Measurements from ENCODE around the gene KRI1. TPM values are rescaled to one million over a fixed set of nuclear protein-coding genes. Genes with fewer than 3 reads are reported as not detected.

KRI1 gene
- total and polyA plus RNA-seq, 4 donors = 4.6 to 14.1 (median 7.0) TPM

DNA sequence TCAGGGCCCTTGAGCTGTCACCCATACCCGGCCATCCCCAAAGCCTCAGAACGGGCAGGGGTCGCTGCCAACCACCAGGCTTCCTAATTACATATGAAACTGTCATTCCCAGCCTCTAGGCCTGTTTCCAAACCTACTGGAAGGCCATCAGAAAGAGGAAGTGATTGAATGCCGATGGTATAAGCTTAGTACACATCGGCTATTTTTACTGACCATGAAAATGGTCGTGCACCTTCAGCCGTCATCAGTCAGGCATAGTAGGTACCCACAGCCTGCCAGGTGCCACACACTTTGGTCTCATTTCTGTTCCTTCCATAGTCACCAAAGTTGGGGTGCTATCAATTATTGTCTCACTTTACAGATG is 10.2 kb downstream of the KRI1 start (continued):
- TF ChIP-seq, protein P1, sequence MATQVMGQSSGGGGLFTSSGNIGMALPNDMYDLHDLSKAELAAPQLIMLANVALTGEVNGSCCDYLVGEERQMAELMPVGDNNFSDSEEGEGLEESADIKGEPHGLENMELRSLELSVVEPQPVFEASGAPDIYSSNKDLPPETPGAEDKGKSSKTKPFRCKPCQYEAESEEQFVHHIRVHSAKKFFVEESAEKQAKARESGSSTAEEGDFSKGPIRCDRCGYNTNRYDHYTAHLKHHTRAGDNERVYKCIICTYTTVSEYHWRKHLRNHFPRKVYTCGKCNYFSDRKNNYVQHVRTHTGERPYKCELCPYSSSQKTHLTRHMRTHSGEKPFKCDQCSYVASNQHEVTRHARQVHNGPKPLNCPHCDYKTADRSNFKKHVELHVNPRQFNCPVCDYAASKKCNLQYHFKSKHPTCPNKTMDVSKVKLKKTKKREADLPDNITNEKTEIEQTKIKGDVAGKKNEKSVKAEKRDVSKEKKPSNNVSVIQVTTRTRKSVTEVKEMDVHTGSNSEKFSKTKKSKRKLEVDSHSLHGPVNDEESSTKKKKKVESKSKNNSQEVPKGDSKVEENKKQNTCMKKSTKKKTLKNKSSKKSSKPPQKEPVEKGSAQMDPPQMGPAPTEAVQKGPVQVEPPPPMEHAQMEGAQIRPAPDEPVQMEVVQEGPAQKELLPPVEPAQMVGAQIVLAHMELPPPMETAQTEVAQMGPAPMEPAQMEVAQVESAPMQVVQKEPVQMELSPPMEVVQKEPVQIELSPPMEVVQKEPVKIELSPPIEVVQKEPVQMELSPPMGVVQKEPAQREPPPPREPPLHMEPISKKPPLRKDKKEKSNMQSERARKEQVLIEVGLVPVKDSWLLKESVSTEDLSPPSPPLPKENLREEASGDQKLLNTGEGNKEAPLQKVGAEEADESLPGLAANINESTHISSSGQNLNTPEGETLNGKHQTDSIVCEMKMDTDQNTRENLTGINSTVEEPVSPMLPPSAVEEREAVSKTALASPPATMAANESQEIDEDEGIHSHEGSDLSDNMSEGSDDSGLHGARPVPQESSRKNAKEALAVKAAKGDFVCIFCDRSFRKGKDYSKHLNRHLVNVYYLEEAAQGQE (IDR thresholded peaks at IDR 0.05) = no peak

DNA sequence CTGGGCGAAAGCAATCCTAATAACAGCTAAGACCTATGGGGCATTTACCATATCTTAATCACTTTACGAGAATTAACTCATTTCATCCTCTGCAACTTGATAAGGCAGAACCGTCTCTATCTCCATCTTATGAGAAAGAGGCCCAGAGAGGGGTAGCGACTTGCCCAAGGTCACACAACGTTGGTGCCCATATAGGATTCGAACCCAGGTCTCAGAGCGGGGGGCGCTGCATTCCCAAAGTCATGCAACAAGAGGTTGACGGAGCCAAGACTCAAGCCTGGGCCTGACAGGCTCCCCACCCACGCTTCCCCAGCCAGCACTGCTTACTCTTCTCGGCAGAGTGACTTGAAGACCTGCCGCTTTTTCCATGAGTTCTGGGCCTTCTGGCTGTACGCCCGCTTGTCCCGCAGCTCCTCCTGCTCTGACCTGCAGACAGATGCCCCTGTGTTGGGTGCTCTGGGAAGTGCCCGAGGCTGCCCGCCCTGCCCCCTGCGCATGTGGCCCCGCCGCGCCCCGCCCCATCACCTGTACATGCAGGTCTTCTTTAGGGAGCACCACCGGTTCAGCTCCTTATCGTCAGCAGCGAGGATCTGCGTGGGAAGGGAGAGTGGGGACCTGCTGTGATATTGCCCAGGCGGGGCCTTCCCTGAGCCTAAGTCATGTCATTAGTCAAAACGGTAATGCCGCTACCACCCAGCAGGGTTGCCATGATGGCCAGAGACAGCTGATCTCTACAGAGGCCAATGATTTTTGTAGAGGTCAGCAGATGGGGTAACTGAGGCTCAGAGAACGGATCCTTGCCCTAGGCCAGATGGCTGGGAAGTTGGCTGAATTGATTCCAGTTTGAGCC is 10.8 kb downstream of the KRI1 start:
- no peak for DNase-seq (ENCODE audit: low spot score)
- no peaks in the 10 kb centered on the region for H3K4me1 ChIP-seq (ENCODE audit: control insufficient read depth in 4 of 4, insufficient read depth in 4 of 4, low read length in 3 of 4)

More for the DNA sequence above, 10.8 kb downstream of the KRI1 start:
- TF ChIP-seq YY1 (IDR thresholded peaks at IDR 0.05) = no peak
- no peak for TF ChIP-seq NR2F2 (IDR thresholded peaks at IDR 0.05)
- no peak for TF ChIP-seq SP1 (IDR thresholded peaks at IDR 0.05)
- no peak for TF ChIP-seq HNF4G (IDR thresholded peaks at IDR 0.05)
- TF ChIP-seq, protein P2, sequence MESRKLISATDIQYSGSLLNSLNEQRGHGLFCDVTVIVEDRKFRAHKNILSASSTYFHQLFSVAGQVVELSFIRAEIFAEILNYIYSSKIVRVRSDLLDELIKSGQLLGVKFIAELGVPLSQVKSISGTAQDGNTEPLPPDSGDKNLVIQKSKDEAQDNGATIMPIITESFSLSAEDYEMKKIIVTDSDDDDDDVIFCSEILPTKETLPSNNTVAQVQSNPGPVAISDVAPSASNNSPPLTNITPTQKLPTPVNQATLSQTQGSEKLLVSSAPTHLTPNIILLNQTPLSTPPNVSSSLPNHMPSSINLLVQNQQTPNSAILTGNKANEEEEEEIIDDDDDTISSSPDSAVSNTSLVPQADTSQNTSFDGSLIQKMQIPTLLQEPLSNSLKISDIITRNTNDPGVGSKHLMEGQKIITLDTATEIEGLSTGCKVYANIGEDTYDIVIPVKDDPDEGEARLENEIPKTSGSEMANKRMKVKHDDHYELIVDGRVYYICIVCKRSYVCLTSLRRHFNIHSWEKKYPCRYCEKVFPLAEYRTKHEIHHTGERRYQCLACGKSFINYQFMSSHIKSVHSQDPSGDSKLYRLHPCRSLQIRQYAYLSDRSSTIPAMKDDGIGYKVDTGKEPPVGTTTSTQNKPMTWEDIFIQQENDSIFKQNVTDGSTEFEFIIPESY (IDR thresholded peaks at IDR 0.05) = no peak
- TF ChIP-seq, protein P3, sequence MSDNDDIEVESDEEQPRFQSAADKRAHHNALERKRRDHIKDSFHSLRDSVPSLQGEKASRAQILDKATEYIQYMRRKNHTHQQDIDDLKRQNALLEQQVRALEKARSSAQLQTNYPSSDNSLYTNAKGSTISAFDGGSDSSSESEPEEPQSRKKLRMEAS (IDR thresholded peaks at IDR 0.05) = no peak
- no peak for TF ChIP-seq TAF1 (conservative IDR thresholded peaks at IDR 0.05)
- TF ChIP-seq HNF4A (conservative IDR thresholded peaks at IDR 0.05) = no peak
- TF ChIP-seq, protein P1 (IDR thresholded peaks at IDR 0.05) = no peak
- TF ChIP-seq RXRA (IDR thresholded peaks at IDR 0.05) = no peak
- TF ChIP-seq FOXA1 (IDR thresholded peaks at IDR 0.05) = no peak
- no peak for TF ChIP-seq EGR1 (IDR thresholded peaks at IDR 0.05; ENCODE audit: low read depth in 2 of 2)
- TF ChIP-seq JUND (IDR thresholded peaks at IDR 0.05) = no peak
- no peak for TF ChIP-seq GABPA (IDR thresholded peaks at IDR 0.05 in 1 of 2, conservative IDR thresholded peaks at IDR 0.05 in 1 of 2)
- TF ChIP-seq, protein P4, sequence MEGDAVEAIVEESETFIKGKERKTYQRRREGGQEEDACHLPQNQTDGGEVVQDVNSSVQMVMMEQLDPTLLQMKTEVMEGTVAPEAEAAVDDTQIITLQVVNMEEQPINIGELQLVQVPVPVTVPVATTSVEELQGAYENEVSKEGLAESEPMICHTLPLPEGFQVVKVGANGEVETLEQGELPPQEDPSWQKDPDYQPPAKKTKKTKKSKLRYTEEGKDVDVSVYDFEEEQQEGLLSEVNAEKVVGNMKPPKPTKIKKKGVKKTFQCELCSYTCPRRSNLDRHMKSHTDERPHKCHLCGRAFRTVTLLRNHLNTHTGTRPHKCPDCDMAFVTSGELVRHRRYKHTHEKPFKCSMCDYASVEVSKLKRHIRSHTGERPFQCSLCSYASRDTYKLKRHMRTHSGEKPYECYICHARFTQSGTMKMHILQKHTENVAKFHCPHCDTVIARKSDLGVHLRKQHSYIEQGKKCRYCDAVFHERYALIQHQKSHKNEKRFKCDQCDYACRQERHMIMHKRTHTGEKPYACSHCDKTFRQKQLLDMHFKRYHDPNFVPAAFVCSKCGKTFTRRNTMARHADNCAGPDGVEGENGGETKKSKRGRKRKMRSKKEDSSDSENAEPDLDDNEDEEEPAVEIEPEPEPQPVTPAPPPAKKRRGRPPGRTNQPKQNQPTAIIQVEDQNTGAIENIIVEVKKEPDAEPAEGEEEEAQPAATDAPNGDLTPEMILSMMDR (IDR thresholded peaks at IDR 0.05; ENCODE audit: low read depth, low read length, missing input control) = no peak
- TF ChIP-seq, protein P5, sequence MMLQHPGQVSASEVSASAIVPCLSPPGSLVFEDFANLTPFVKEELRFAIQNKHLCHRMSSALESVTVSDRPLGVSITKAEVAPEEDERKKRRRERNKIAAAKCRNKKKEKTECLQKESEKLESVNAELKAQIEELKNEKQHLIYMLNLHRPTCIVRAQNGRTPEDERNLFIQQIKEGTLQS (IDR thresholded peaks at IDR 0.05) = no peak
- no peak for TF ChIP-seq RAD21 (IDR thresholded peaks at IDR 0.05)
- TF ChIP-seq FOXA2 (IDR thresholded peaks at IDR 0.05) = no peak
- H3K4me3 ChIP-seq (ENCODE audit: low read depth in 1 of 3, low read length in 3 of 3) = no peak overlapping the region
- WGBS = 92% methylated on average over 30 of the region's 30 CpGs
- no peaks in the 10 kb centered on the region for H3K9me3 ChIP-seq (ENCODE audit: control insufficient read depth in 4 of 4, low read length in 3 of 4)
- no peak overlapping the region for H3K9ac ChIP-seq (ENCODE audit: low read depth in 1 of 2, low read length in 2 of 2)
- no peak overlapping the region for H3K27ac ChIP-seq (ENCODE audit: low read depth in 1 of 2, low read length in 2 of 2)
- peaks cover 29 to 69% (median 46%) of the 10 kb centered on the region in 4 donors for H3K36me3 ChIP-seq (ENCODE audit: control insufficient read depth in 4 of 4, insufficient read depth in 3 of 4, low read depth in 1 of 4, low read length in 3 of 4)
- H3K27me3 ChIP-seq (ENCODE audit: control insufficient read depth in 4 of 4, insufficient read depth in 4 of 4, low read length in 3 of 4) = no peaks in the 10 kb centered on the region
